T47D (cell line): ENCODE measurements around the gene VWA8.
"Not testable (repeated sequence)": the region's sequence is repeated elsewhere in the genome, so short reads cannot be mapped to it uniquely, and the experiment has no call there.

Source experiments
- DNase-seq, 2 experiments: peaks; one replicate each; pipeline versions ENCODE4 v3.0.0 to v3.0.0-alpha.2; 2011 to 2012; ENCODE audit warnings: low read depth in 1 of 2, low spot score in 1 of 2
- JUND ChIP-seq: IDR thresholded peaks from 2 replicates; pipeline ENCODE4 v1.6.1; 2012; ENCODE audit warnings: low read depth
- in situ Hi-C: cut with HindIII; loops from 2 replicates; pipeline ENCODE4 v1.10.0; 2016; ENCODE audit warnings: low sequenced_read_pairs, low pct_unique_long_range_greater_than_20kb

Gene VWA8

GRCh38 chr13:41579881-41580280, 381.0 kb downstream of the VWA8 start:
- no peak for TF ChIP-seq JUND
- no peak for DNase-seq

GRCh38 chr13:41579168-41579567, 381.7 kb downstream of the VWA8 start:
- in situ Hi-C loops = no loop called here

More at GRCh38 chr13:41579881-41580280, 381.0 kb downstream of the VWA8 start:
- in situ Hi-C loops = no loop called here

GRCh38 chr13:41578371-41578770, 382.5 kb downstream of the VWA8 start:
- in situ Hi-C loops = no loop called here
- DNase-seq = no peak
- no peak for TF ChIP-seq JUND

More at GRCh38 chr13:41579168-41579567, 381.7 kb downstream of the VWA8 start:
- DNase-seq = no peak
- no peak for TF ChIP-seq JUND

GRCh38 chr13:41577436-41577835, 383.5 kb downstream of the VWA8 start:
- TF ChIP-seq JUND = no peak
- DNase-seq = no peak
- in situ Hi-C loops = no loop called here

- DNase-seq, in situ Hi-C loops: not testable (repeated sequence)
These were observed 387.3 kb downstream of the VWA8 start for GRCh38 chr13:41573640-41574039.

- DNase-seq, in situ Hi-C loops: not testable (repeated sequence)
These were observed 389.0 kb downstream of the VWA8 start for GRCh38 chr13:41571817-41572340.

- no peak for DNase-seq
- no peak for TF ChIP-seq JUND
- in situ Hi-C loops = no loop called here
These were observed 391.9 kb downstream of the VWA8 start for GRCh38 chr13:41568972-41569351.

GRCh38 chr13:41568143-41568971, 392.6 kb downstream of the VWA8 start:
- no peak for TF ChIP-seq JUND
- DNase-seq = no peak
- in situ Hi-C loops = no loop called here

- no peak for DNase-seq
- no peak for TF ChIP-seq JUND
- in situ Hi-C loops = no loop called here
These were observed 393.5 kb downstream of the VWA8 start for GRCh38 chr13:41567363-41567762.

- TF ChIP-seq JUND = no peak
- in situ Hi-C loops = no loop called here
- no peak for DNase-seq
These were observed 395.1 kb downstream of the VWA8 start for GRCh38 chr13:41565846-41566245.

GRCh38 chr13:41565216-41565615, 395.7 kb downstream of the VWA8 start:
- in situ Hi-C loops = no loop called here
- no peak for TF ChIP-seq JUND
- no peak for DNase-seq

- TF ChIP-seq JUND = no peak
- in situ Hi-C loops = no loop called here
- no peak for DNase-seq
These were observed 396.9 kb downstream of the VWA8 start for GRCh38 chr13:41563984-41564365.

GRCh38 chr13:41563341-41563983, 397.4 kb downstream of the VWA8 start:
- no peak for DNase-seq
- in situ Hi-C loops = no loop called here
- TF ChIP-seq JUND = no peak
